ENCODE measurements around the gene PXMP4.

PXMP4 gene

DNA sequence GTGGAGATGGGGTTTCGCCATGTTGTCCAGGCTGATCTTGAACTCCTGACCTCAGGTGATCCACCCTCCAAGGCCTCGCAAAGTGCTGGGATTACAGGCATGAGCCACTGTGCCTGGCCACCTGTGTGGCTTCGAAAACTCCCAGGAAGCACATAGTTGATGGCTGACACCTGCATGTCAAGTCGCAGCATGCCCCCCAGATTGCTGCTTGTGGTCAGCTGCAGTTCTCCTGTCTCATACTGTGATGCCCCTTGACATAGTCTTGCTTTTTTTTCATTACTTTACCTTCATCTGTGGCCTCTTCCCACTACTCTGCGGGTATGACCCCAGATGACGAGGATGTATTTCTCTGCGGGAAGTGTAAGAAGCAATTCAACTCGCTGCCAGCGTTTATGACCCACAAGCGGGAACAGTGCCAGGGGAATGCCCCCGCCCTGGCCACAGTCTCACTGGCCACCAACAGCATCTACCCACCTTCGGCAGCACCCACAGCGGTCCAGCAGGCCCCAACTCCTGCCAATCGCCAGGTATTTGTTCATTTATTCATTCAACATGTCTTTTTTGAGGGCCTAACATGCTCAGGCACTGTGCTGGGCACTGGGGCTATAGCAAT is 24.8 kb upstream of the PXMP4 start:
- TF ChIP-seq, protein P1, sequence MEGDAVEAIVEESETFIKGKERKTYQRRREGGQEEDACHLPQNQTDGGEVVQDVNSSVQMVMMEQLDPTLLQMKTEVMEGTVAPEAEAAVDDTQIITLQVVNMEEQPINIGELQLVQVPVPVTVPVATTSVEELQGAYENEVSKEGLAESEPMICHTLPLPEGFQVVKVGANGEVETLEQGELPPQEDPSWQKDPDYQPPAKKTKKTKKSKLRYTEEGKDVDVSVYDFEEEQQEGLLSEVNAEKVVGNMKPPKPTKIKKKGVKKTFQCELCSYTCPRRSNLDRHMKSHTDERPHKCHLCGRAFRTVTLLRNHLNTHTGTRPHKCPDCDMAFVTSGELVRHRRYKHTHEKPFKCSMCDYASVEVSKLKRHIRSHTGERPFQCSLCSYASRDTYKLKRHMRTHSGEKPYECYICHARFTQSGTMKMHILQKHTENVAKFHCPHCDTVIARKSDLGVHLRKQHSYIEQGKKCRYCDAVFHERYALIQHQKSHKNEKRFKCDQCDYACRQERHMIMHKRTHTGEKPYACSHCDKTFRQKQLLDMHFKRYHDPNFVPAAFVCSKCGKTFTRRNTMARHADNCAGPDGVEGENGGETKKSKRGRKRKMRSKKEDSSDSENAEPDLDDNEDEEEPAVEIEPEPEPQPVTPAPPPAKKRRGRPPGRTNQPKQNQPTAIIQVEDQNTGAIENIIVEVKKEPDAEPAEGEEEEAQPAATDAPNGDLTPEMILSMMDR (IDR thresholded peaks at IDR 0.05; ENCODE audit: insufficient read depth, low read depth, low read length, missing control alignments) = no peak
- H3K4me3 ChIP-seq (ENCODE audit: low read depth, low read length) = no peak overlapping the region
- DNase-seq (ENCODE audit: low read depth) = no peak

GRCh38 chr20:33744181-33744580 is 24.1 kb upstream of the PXMP4 start:
- DNase-seq (ENCODE audit: low read depth) = no peak
- TF ChIP-seq, protein P1 (IDR thresholded peaks at IDR 0.05; ENCODE audit: insufficient read depth, low read depth, low read length, missing control alignments) = no peak
- H3K4me3 ChIP-seq (ENCODE audit: low read depth, low read length) = no peak overlapping the region

GRCh38 chr20:33740189-33740588 is 20.1 kb upstream of the PXMP4 start:
- DNase-seq (ENCODE audit: low read depth) = no peak
- TF ChIP-seq, protein P1 (IDR thresholded peaks at IDR 0.05; ENCODE audit: insufficient read depth, low read depth, low read length, missing control alignments) = no peak
- no peak overlapping the region for H3K4me3 ChIP-seq (ENCODE audit: low read depth, low read length)

DNA sequence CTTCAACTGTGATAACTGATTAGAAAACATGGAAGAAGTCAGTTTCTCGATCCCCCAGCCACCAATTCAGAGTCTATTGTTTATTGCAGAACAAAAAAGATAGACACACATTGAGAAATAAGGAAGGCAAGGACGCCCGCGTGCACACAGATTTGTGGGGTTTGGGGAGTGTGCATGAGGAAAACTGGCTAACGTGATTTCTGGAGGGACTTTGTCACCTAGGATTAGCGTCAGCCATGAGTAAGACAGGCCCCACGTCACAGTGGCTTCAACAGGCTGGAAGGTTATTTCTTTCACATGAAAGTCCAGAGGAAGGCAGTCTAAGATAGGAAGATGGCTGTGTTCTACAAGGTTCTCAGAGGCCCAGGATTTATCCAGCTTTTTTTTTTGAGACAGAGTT is 19.4 kb upstream of the PXMP4 start:
- no peak overlapping the region for H3K4me3 ChIP-seq (ENCODE audit: low read depth, low read length)
- DNase-seq (ENCODE audit: low read depth) = no peak
- TF ChIP-seq, protein P1 (IDR thresholded peaks at IDR 0.05; ENCODE audit: insufficient read depth, low read depth, low read length, missing control alignments) = no peak

DNA sequence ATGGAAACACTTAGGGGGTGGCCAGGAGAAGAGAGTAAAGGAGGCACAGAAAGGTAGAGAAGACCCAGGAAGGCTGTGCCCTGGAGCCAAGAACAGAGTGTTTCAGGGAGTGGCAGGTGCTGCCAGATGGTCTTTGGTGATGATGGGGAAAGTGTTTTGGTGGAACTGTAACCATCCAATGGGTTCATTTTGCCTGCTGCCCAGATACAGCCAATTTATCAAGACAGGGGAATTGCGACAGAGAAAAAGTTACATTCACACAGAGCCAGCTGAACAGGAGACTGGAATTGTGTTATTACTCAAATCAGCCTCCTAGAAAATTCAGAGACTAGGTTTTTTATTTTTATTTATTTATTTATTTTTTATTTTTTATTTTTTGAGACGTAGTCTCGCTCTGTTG is 16.9 kb upstream of the PXMP4 start:
- DNase-seq (ENCODE audit: low read depth) = no peak
- TF ChIP-seq, protein P1 (IDR thresholded peaks at IDR 0.05; ENCODE audit: insufficient read depth, low read depth, low read length, missing control alignments) = no peak
- no peak overlapping the region for H3K4me3 ChIP-seq (ENCODE audit: low read depth, low read length)

DNA sequence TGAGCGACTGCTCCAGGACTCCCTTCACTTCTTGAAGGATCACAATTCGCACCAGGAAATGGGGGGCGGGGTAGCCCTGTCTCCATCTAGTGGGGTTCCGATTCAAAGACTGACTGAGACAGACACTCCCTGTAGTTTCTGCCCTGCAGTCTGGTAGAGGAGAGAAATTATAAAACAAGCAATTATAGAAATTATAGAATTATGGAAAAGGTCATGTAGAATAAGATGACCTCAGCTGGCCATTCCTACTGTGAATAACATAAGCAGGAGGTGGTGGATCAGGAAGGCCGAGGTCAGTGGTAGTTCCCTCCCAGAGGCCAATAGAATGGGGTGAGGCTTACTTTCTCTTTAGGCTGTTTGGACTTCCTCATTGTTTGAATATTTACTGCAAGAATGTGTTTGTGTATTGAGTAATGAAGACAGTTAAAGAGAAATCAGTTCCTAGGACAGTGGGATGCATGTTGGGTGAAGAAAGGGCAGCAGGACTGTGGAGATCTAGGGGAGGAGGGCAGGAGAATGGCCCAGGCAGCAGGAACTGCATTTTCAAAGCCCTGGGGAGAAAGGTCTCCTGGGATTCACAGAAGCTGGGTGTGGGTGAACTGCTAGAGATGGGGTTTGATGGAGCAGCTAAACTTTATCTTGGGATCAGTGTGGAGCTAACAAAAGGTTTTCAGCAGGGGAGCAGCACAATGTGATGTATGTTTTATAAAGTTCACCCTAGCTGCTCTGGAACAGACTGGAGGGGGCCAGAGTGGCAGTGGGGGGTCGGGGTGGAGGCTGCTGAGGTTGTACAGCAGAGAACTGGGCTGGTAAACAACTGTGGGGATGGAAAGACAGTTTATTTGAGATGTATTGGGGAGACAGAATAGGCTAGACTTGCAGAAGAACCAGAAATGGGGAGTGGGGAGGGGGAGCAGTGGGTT is 13.8 kb upstream of the PXMP4 start:
- DNase-seq (ENCODE audit: low read depth) = peak; percentile 33

More for the DNA sequence above, 13.8 kb upstream of the PXMP4 start:
- TF ChIP-seq, protein P1 (IDR thresholded peaks at IDR 0.05; ENCODE audit: insufficient read depth, low read depth, low read length, missing control alignments) = no peak
- H3K4me3 ChIP-seq (ENCODE audit: low read depth, low read length) = peak overlapping the region; percentile 2

Measured in GM12865 (cell line).